IMR-90 (cell line): ENCODE data around the gene ITGB5. TPM values are rescaled to one million over a fixed set of nuclear protein-coding genes. Genes with fewer than 3 reads are reported as not detected.

Source experiments
- ELK1 ChIP-seq: fragments of 150-350 bp; IDR thresholded peaks from 2 replicates; pipeline ENCODE4 v1.6.1; 2016; ENCODE audit warnings: low read depth, mild to moderate bottlenecking, low read length, moderate library complexity, borderline replicate concordance
- MAFK ChIP-seq: IDR thresholded peaks from 2 replicates; pipeline ENCODE4 v1.6.1; 2012; ENCODE audit warnings: low read depth, low read length, improper control_type of control experiment
- MXI1 ChIP-seq: IDR thresholded peaks from 2 replicates; pipeline ENCODE4 v1.6.1; 2012; ENCODE audit warnings: low read depth, mild to moderate bottlenecking, low read length, moderate library complexity, borderline replicate concordance
- polyA plus RNA-seq, 3 experiments: library from polyadenylated mRNA; depleted of rRNA; stranded (reverse); fragments of >200 nt; gene quantifications; 2 replicates each; pipeline ENCODE4 v1.2.3, GENCODE V29; 2012; ENCODE audit warnings: low replicate concordance in 1 of 3
- total RNA-seq: library from RNA; depleted of rRNA; stranded (reverse); fragments of >200 nt; gene quantifications from 2 replicates; pipeline ENCODE4 v1.2.3, GENCODE V29; 2012

The ITGB5 gene
- total and polyA plus RNA-seq, 2 of the 4 experiments (the other 2 are of a cell fraction): 85.0 to 101 TPM

- TF ChIP-seq ELK1 (no peak), MAFK (0 out of 2 replicates have a peak, but pooled peaks have one; percentile 17), MXI1 (peak; percentile 43; the same call in 1 of the 2 replicates)
These were observed 74.6 kb downstream of the ITGB5 start (continued) for GRCh38 chr3:124812291-124813265.
